ENCODE data around the gene AFF3.

The AFF3 gene

DNA sequence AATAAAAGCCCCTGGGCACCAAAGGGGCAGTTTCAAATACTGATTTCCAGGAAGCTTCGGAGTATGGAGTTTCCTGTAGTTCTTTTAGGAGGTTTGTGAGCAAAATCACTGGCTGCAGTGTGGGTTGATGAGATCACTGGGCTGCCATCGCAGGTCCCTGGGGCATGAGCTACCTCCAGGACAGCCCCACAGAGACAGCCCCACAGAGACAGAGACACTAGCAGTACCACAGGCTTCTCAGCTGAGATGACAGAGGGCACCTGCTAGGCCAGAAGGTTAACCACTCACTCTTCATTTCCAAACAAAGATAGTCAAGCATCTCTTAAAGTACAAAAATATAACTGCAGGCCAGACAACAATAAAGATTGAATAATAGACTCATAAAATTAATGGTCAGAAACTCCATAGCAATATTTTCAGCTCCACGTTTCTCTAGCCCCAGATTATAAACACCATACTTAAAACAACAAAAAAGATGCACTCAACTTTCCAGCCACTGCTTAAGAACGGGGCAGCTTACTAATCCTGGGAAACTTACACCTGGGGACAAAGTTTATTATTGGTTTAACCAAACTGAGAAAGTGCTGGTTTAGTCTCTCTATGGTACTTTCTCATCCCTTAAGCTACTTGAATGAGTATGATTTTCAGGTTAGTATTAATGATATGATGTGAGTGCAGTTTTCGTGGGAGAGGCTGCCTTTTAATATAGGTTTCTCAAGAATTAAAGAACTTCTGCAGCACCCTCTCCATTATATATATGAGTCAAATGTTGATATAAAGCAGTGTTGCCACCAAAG is 11.6 kb downstream of the AFF3 start:
- TF ChIP-seq FOXM1 (IDR thresholded peaks at IDR 0.05; ENCODE audit: borderline replicate concordance, low read depth): no peak
- no peak for TF ChIP-seq EGR1 (IDR thresholded peaks at IDR 0.05)
- no peak for TF ChIP-seq CREB1 (IDR thresholded peaks at IDR 0.05; ENCODE audit: low read depth)
- TF ChIP-seq MAX (IDR thresholded peaks at IDR 0.05): no peak
- no peak for TF ChIP-seq YY1 (IDR thresholded peaks at IDR 0.05; ENCODE audit: low read depth)
- TF ChIP-seq TCF12 (IDR thresholded peaks at IDR 0.05; ENCODE audit: low read depth): no peak
- TF ChIP-seq CEBPB (IDR thresholded peaks at IDR 0.05): no peak
- no peak for TF ChIP-seq REST (IDR thresholded peaks at IDR 0.05; ENCODE audit: low read depth)
- no peak for TF ChIP-seq EP300 (IDR thresholded peaks at IDR 0.05; ENCODE audit: borderline replicate concordance)
- TF ChIP-seq NFIC (IDR thresholded peaks at IDR 0.05): no peak
- no peak for TF ChIP-seq ZBTB7A (IDR thresholded peaks at IDR 0.05; ENCODE audit: low read depth)

DNA sequence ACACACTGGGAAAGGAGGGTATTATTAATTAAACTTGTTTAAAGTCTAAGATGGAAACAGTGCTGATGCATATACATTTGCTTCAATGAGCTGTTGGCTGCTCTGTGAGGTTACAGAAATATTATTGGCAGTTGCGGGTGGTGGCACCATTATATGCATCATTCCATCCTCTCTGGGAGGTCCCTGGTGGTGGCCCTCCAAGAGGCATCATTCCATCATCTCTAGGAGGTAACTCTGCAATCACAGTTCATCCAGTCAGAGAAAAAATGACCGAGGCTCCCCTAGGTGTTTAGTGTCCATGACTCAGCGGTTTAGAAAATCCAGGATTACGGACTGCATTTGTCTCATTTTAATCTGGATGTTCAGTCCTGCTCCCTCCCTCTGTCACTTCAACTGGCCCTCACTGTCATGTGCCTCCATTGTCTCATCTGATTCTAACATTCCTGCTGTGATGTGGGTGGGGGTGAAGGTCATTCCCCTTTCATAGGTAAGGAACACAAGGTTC is 15.4 kb downstream of the AFF3 start:
- TF ChIP-seq USF1 (IDR thresholded peaks at IDR 0.05): no peak
- no peak for TF ChIP-seq NFIC (IDR thresholded peaks at IDR 0.05)
- no peak for TF ChIP-seq TCF12 (IDR thresholded peaks at IDR 0.05; ENCODE audit: low read depth)
- no peak for TF ChIP-seq EP300 (IDR thresholded peaks at IDR 0.05; ENCODE audit: borderline replicate concordance)
- no peak for TF ChIP-seq ZBTB7A (IDR thresholded peaks at IDR 0.05; ENCODE audit: low read depth)
- no peak for TF ChIP-seq YY1 (IDR thresholded peaks at IDR 0.05; ENCODE audit: low read depth)
- no peak for TF ChIP-seq TAF1 (IDR thresholded peaks at IDR 0.05; ENCODE audit: low read depth)
- no peak for TF ChIP-seq TEAD4 (IDR thresholded peaks at IDR 0.05)
- no peak for TF ChIP-seq EGR1 (IDR thresholded peaks at IDR 0.05)
- TF ChIP-seq RAD21 (IDR thresholded peaks at IDR 0.05; ENCODE audit: low read depth): no peak
- TF ChIP-seq CREB1 (IDR thresholded peaks at IDR 0.05; ENCODE audit: low read depth): no peak
- TF ChIP-seq CEBPB (IDR thresholded peaks at IDR 0.05): no peak
- TF ChIP-seq MAX (IDR thresholded peaks at IDR 0.05): no peak
- TF ChIP-seq REST (IDR thresholded peaks at IDR 0.05; ENCODE audit: low read depth): no peak
- no peak for TF ChIP-seq FOXM1 (IDR thresholded peaks at IDR 0.05; ENCODE audit: borderline replicate concordance, low read depth)

DNA sequence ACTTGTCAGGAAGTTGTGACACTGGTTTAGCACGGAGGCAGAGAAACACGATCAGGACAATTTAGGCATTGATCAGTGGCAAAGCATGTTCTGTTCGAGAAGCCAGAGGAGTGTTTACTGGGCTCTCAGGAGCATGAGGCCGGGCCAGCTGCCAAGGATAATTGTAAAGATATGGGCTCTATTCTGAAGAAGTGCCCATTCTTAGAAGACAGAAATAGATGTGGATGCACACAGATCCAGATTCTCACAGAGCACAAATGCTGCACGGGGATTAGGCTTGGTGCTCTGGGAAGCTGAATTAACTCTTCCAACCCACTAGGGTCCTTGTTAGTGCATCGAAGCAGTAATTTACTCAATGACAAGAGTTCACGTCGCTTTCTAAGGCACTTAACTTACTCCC is 16.2 kb downstream of the AFF3 start:
- TF ChIP-seq MAX (IDR thresholded peaks at IDR 0.05) (no peak), EP300 (IDR thresholded peaks at IDR 0.05; ENCODE audit: borderline replicate concordance) (no peak), REST (IDR thresholded peaks at IDR 0.05; ENCODE audit: low read depth) (no peak), CREB1 (IDR thresholded peaks at IDR 0.05; ENCODE audit: low read depth) (no peak), CEBPB (IDR thresholded peaks at IDR 0.05) (no peak), USF1 (IDR thresholded peaks at IDR 0.05) (no peak)

DNA sequence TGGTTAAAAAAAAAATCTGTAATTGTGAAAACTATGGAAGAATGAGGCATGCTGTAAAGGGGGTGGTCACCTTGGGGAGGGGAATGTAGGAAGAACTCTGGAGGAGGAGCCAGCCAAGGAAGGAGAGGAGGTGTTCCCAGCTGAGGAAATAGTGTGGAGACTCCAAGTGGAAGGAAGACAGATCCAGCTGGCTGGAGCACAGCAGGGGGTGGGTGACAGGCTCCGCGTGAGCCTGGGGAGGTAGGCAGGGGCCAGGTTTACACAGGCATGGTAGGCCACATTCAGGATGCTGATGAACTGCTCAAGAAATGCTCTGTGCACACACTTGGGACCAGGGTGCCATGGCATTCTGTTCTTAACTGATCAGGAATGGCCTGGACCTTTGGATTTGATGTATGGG is 16.8 kb downstream of the AFF3 start:
- no peak for TF ChIP-seq ZBTB7A (IDR thresholded peaks at IDR 0.05; ENCODE audit: low read depth)

Data from Ishikawa (cell line).